NCI-H2029 treated with DMSO at 0.1 percent for 48 hours (cell line): ENCODE data around the gene SLC47A2.
"Not testable (repeated sequence)": the region's sequence is repeated elsewhere in the genome, so short reads cannot be mapped to it uniquely, and the experiment has no call there.

Experiments
- DNase-seq: peaks from one replicate; lab custom pipeline; 2025; lab: John Stamatoyannopoulos, UW

The SLC47A2 gene, protein sequence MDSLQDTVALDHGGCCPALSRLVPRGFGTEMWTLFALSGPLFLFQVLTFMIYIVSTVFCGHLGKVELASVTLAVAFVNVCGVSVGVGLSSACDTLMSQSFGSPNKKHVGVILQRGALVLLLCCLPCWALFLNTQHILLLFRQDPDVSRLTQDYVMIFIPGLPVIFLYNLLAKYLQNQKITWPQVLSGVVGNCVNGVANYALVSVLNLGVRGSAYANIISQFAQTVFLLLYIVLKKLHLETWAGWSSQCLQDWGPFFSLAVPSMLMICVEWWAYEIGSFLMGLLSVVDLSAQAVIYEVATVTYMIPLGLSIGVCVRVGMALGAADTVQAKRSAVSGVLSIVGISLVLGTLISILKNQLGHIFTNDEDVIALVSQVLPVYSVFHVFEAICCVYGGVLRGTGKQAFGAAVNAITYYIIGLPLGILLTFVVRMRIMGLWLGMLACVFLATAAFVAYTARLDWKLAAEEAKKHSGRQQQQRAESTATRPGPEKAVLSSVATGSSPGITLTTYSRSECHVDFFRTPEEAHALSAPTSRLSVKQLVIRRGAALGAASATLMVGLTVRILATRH

DNA sequence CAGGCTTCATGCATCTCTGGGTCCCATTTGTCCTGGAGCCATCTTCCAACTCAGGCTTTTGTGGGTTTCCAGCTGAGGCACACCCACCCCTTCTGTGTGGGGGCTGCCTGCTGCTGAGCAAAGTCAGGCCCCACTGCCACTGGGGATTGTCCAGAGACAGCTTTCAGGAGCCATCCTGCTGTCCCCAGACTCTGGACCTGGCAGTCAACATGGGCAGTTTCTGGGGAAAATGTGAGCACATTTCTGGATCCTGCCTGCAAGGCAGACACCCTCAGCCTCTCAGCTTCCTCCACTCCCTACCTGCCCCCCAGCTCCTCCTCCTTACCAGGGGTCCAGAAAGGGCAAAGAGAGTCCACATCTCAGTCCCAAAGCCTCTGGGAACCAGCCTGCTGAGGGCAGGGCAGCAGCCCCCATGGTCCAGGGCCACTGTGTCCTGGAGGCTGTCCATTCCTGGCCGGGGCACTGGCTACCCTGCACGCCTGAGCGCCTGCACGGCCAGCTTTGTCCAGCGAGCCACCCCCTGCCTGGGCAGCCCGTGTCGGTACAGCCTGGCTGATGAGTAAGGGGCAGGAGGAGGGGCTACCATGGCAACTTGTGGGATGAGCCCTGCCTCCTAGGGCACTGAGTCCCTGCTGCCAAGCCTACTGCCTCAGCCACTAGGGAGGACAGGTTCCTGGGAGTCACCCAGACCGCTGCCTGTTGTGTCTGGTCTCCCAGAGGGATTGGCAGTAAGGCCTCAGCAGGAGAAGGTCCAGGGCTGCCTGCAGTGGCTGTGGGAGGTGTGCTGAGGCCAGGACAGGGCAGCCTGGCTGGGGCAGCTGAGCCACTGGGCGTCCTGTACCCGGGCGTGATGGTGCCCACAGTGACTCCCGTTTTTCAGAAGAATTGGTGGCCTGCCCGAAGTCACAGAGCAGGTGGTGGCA, at the start of gene SLC47A2:
SLC47A2 (minus strand) TSS at position 477 of the 923 bp plus-strand sequence; CDS start at position 448, 29 bp downstream.
- no peak for DNase-seq

GRCh38 chr17:19766016-19766415, 49.6 kb upstream of the SLC47A2 start:
- DNase-seq, result no peak

GRCh38 chr17:19763991-19764390, 47.6 kb upstream of the SLC47A2 start:
- not testable (repeated sequence) for DNase-seq

- no peak for DNase-seq
These were observed 47.0 kb upstream of the SLC47A2 start for GRCh38 chr17:19763416-19763815.

DNA sequence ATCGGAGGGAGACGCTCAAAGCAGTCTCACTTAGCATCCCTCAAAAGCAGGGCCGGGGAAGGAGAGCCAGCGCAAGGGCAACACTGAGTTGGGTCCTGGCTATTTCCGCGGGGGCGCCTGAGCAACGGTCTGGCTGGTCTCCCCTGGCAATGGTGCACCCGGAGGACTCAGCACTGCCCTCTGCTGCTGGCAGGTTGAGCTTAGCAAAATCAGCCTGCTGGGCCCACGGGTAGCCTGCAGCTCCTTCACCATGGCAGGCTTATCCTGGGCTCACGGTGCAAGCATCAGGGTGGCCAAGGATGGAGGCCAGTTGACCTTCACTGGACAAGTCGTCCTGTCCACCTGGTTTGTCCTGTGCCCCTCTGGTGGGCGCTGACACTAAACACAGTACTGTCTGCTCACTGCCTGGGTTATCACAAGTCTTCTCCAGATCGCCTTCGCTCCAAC, 46.2 kb upstream of the SLC47A2 start:
- no peak for DNase-seq

DNA sequence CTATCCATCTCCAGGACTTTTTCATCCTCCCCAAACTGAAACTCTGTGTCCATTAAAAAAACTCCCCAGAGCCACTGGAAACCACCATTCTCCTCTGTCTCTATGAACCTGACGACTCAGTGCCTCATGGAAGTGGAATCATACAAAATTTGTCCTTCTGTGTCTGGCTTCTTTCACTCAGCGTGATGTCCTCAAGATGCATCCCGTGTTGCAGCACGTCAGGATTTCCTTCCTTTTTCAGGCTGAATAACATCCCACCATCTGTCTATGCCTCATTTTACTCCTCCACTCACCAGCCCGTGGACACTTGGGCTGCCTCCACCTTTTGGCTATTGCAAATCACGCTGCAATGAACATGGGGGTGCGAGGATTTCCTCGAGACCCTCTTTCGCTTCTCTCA, 44.4 kb upstream of the SLC47A2 start:
- DNase-seq, result no peak

DNA sequence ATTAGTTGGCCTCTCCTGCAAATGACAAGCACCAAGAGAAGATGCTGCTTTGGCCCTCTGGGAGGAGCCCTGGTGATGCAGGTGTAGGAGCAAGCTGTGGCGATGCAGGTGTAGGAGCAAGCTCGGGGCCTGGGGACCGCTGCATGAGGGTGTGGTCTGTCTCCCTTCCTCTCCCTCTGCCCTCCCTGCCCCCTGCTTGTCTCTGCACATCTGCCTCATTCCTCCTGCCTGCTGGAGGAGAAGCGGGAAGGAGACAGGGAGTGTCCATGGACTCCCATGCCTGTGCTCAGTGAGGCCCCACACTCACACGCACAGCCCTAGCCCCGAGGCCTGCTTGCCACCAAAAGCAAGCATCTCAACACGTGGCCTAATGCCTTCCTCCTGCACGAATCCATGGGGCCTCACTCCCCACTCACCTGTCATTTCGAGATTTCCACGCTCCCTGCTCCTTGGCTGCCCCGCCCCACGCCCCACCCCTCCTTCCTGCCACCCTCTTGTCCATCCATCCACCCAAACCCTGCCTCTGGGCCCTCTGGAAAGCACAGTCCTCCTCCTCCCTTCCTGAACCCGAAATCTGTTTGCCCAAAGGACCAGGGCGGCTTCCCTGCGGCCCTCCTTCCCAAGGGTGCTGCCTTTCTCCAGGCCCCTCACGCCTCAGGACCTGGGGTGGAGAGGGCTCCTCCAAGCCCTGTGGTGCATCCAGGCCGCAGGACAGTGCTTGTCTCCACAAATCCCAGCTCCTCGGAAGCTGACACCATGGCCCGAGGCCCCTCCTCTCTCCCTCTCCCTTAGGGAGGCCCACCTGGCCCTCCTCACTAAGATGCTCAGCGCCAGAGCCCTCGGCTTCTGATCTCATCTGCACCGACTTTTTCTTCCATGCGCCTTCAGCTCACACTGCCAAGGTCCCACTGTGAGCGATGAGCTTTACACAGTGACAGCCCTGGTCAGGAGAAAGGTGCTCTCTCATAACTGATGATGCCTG, 43.5 kb upstream of the SLC47A2 start:
- DNase-seq, result no peak

- DNase-seq, result no peak
These were observed 41.3 kb upstream of the SLC47A2 start for GRCh38 chr17:19757536-19758180.

GRCh38 chr17:19756546-19756945, 40.2 kb upstream of the SLC47A2 start:
- no peak for DNase-seq

DNA sequence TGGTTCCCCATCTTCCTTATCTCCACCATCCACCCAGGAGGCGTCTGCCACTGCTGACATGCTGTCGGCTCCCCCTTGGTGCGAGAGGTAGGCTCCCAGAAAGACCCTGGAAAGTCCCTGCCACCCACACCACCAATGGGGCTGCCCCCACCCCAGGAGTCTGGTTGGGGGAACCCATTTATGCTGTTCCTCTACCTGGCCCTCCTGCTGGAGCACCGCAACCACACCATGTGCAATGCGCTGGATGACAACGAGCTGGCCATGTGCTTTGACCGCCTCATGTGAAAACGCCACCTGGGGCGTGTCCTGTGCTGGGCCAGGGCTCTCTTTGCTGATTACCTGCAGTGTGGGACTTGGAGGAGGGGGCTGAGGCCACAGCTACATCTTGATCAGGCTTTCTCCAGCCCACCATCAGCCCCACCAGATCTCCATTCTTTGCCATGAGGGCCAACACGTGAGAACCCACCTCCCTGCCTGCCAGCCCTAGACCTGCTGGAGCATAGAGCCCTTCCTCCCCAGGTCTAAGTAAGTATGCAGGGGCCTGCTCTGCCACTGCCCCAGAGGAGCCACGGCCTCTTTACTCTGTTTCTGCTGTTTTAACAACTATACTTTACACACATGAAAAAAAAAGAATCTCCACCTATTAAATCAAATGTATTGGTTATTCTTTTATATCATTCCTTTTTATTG, 39.6 kb upstream of the SLC47A2 start:
- no peak for DNase-seq

DNA sequence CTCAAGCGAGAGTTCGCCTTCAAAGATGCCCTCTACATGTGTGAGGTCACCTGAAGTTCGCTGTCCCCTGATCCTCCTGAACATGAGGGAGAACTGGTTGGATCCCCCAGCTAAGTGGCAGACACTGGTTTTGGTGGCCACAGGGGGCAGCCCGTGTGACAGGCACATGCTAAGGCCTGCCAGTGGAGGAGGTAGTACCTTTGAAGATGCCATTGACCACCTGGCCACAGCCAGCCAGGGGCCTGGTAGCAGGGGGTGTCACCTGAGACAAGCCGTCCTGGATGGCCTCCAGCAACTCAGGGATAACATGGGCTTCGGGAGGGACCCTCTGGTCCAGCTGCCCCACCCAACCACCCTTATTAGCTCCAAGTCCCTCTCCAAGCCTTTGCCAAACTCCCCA, 39.0 kb upstream of the SLC47A2 start:
- DNase-seq, result no peak

- no peak for DNase-seq
These were observed 37.5 kb upstream of the SLC47A2 start for GRCh38 chr17:19753661-19754463.

GRCh38 chr17:19753051-19753509, 36.7 kb upstream of the SLC47A2 start:
- DNase-seq, result no peak

DNA sequence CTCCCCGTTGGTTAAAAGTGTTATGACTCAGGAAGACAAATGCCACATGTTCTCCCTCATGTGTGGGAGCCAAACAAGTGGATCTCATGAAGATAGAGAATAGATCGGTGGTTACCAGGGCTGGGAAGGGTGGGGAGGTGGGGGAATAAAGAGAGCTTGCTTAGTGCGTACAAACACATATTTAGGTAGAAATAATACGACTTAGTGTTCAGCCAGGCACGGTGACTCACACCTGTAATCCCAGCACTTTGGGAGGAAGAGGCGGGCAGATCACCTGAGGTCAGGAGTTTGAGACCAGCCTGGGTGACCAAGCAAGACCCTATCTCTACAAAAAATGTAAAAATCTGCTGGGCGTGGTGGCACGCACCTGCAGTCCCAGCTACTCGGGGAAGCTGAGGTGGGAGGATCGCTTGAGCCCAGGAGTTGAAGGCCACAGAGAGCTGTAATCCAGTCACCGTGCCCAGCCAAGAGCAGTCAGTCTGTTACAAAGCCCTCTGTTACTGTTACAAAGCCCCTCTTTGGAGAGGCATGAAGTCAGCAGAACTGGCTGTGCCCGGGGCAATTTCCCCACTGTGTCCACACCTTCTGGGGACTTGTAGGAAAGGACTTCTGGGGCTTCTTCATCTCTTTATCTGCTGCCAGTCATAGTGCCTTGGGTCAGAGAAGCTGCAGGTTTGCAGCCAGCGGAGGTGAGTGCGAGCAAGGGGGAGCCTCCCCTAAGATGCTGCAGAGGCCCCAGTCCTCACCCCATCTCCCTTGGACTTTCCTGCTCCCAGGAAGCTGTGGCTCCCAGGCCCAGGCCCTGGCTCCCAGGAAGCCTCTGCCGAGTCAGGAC, 36.0 kb upstream of the SLC47A2 start:
- no peak for DNase-seq

DNA sequence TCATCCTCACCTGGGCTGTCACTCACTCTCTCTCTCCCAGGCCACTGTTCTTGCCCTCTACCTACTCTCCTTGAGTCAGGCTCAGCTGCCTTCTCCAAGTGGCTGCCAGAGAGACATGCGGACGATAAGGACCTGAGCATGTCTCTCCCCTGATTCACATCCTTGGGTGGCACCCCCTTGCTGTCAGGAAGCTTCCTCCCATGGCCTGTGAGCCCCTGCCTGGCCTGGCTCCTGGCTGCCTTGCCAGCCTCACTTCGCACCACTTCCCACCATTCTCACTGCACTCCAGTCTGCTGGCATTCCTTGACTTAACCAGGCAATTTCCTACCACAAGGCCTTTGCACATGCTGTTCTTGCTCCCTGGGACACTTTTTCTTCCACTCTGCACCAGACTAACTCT, 34.5 kb upstream of the SLC47A2 start:
- DNase-seq, result no peak

DNA sequence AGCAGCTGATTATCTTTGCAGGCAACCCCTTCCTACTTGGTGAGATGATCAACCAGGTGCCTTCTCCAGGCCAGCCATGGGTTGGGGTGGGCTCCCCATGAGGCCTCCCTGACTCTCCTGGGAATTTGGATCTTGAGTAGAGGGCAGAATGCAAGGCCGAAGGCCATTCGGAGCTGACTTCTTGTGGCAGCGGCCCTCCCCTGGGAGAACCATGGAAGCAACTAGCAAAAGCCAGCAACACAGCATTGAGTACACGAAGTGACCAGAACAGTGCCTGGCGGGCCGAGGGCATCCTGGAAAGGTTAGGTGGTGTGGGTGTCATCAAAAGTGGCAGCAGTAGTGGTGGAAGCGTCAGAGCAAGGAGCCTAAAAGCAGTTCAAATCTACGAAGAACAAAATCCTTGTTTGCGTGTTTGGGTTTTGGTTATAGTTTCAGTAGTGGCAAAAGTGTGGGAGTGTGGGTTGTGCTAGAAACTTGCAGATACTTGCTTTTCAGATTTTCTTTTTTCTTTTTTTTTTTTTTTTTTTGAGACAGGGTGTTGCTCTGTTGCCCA, 33.7 kb upstream of the SLC47A2 start:
- DNase-seq, result no peak

GRCh38 chr17:19748807-19749193, 32.4 kb upstream of the SLC47A2 start:
- DNase-seq, result no peak
